T follicular helper cell (primary cell): ENCODE data around the gene CENPP.
"Not testable (repeated sequence)": the region's sequence is repeated elsewhere in the genome, so short reads cannot be mapped to it uniquely, and the experiment has no call there.

Experiments
- DNase-seq: peaks from one replicate; pipeline ENCODE4 v3.0.0-alpha.2; 2020; ENCODE audit warnings: low read depth

Gene CENPP

DNA sequence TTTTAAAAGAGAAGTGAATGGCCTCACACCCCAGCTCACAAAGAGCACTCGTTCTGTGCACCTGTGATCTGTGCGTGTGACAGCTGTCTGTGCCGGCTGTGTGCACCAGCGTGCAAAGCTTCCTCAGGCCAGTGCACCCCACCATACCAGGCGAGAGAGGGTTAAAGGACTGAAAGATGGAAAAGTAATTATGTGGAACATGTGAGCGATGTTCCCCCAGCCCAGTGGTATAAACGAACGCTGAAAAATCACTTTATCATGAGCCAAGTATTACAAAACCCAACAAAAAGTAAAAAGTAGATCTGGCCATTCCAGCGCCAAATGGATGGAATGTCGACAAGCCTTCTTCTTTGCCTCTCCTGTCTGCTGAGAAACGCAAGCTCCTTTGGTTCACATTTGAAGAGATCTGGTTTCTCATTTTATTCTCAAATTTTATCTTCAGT lies 290.5 kb downstream of the CENPP start:
- no peak for DNase-seq

DNA sequence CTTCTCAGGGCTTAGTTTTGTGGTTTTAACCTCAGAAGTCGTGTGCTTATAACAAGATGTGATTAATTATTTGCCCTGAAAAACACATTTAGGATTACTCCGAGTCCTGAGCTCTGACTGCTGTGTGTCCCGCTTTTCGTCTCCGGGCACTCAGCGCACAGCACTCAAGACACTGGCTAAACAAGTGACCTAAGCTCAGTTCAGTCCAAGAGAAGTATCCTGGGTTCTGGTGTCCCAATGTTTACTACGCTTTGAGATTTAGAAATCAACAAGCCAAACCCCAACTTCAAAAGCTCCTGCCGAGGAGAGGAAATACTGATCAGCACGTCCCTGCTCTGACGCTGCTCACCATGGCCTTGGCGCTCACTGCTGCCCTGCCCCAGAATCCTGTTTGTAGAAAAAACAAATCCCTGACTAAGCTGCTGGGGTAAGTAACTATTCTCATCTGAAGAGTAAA lies 290.9 kb downstream of the CENPP start:
- no peak for DNase-seq

DNA sequence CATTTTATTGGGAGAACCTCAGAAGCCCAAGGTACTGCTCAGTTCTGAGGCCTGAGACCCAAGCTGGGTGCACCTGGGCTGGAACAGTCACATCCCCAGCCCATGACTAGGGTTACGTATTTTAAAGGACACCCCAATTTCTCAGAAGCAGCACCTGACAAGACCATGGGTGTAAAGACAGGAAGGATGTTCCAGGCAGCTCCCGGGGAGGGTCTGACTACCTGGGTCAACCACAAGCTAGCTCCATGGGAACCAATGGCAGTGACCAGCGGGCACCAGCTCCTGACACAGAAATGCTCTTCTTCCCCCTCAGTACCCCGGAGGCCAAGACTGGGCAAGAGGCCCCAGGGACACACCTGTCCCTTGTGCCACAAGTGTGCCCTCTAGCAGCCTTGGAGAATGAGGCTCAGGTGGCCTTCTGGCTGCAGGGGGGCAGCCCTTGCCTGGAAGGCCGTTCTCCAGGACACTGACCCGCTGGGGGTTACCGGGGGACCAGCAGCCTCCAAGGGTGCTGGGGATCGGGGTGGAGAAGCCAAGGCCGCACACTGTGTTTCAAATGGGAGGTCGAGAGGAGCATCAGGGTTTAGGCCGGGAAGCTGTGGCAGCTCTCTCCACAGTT lies 291.6 kb downstream of the CENPP start:
- no peak for DNase-seq

DNA sequence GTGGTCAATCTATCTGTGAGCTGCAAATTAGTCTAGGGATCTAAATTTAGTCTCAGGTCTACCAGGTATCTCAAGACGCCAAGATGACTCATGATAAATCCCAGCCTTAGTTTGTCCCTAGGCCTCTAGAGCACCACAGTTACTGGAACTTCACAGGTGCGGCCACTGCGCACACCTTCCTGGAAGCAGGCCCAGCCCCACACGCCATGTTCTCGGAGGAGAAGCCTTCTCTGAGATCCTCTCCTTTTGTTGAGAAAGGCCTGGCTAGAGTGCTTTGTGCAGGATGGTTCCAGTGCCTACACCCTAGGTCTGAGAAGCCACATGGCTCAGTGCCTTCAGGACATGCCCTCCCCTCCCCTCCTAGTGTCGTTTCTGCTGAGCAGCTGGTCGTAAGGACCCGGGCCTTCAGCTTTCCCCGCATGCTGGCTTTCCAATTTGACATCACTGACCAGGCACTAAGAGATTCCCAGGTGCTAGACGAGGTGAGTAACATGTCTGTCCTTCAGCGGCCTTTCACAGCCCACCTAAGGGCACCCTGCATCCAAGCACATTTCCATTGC lies 292.3 kb downstream of the CENPP start:
- DNase-seq, result no peak

DNA sequence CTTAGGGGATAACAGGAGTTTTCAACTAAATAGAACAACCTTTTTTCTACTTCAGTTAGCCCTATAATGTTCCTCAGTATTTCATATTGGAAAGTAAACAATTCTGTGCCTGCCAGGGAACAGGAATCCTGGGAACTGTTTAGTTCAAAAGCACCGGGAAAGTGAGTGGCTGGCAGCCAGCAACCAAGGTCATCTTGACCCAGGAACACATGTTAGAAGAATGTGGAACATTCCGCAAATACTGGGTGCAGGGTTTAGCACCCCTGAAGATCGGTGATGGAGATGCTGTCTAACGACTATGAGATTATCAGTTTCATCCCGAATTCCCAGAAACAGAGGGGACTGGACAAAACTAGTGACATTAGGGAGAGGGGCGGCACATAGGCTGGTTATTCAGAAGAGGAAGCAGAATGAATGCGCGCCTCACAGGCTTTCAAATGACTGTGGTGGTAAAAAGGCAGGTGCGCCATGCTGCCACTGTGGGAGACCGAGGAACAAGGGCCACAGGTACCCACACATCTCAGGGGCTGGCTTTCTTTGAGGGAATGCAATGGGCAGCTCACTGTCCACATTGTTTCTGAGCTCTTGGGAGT lies 293.0 kb downstream of the CENPP start:
- no peak for DNase-seq

DNA sequence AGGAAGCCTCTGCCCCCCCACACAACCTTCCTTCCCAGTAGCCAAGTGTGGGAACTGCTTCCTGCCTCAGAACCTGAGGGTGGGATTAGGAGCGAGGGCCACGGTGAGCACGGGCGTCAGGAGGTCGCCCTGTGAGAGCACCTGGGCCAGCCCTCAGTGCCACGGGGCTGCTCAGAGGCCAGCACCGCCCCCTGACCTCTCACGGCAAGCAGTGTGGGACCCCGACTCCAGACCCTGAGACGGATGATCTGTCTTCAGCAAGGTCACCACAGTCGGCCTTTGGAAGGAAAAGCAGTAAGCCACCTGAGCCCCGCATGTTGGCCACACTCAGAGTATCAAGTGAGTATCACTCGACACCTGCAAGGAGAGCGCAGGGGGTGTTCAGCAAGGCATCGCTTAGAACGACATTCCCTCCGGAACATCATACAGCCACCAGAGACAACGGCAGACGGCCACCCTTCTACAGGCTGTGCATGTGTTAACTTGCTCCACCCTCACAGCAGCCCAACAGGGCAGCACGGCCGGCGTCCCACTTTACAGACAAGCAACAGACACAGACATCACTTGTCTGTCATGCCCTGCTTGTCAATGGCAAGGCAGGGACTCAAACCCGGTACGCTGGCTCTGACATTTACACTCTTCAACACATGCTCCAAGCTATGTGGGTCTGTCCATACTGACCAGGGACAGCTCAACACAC lies 294.0 kb downstream of the CENPP start:
- no peak for DNase-seq

DNA sequence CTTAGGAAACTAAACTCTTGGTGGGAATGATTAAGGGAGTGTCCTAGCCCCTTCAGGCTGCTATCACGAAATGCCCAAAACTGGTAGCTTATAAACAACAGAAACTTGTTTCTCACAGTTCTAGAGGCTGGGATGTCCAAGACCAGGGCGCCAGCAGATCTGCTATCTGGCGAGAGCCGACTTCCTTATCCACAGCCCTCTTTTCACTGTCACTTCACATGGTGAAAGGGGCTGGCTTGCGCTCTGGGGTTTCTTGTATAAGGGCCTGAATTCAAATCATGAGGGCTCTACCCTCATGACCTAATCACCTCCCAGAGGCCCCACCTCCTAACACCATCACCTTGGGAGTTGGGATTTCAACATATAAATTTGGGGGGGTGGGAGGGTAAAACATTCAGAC lies 295.1 kb downstream of the CENPP start:
- DNase-seq, result no peak

DNA sequence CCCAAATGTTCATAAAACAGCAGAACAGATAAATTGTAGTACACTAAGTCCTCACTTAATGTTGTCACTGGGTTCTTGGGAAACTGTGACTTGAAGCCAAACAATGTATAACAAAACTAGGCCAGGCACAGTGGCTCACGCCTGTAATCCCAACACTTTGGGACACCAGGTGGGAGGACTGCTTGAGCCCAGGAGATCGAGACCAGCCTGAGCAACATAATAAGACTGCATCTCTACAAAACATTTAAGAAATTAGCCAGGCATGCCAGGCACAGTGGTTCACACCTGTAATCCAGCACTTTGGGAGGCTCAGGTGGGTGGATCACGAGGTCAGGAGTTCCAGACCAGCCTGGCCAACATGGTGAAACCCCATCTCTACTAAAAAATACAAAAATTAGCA lies 298.2 kb downstream of the CENPP start:
- DNase-seq, result not testable (repeated sequence)

DNA sequence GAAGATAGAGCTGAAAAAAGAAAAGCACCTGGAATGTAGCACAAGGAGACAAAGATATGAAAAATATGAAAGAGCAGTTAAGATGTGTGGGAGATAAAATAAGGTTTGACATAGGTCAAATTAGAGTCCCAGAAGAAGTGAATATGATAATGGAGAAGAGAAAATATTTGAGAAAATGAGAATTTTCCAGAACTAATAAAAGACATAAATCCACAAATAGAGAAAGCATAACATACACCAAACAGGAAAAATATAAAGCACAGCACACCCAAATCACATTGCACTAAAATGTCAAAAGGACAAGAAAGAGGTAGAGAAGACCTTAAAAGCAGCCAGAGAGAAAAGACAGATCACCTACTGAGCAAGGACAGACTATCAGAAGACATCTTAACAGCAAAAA lies 300.7 kb downstream of the CENPP start:
- no peak for DNase-seq

DNA sequence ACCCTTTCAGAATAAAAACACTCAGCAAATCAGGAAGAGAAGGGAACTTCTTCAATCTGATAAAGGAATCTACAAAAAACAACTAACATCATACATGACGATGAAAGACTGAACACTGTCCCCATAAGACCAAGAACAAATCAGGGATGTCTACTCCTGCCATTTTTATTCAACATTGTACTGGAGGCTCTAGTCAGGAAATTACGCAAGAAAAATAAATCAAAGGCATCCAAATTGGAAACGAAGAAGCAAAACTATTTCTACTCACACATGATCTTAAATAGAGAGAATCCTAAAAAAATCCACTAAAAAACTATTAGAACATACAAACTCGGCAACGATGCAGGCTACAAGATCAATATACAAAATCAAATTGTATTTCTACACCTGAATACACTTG lies 301.9 kb downstream of the CENPP start:
- no peak for DNase-seq

DNA sequence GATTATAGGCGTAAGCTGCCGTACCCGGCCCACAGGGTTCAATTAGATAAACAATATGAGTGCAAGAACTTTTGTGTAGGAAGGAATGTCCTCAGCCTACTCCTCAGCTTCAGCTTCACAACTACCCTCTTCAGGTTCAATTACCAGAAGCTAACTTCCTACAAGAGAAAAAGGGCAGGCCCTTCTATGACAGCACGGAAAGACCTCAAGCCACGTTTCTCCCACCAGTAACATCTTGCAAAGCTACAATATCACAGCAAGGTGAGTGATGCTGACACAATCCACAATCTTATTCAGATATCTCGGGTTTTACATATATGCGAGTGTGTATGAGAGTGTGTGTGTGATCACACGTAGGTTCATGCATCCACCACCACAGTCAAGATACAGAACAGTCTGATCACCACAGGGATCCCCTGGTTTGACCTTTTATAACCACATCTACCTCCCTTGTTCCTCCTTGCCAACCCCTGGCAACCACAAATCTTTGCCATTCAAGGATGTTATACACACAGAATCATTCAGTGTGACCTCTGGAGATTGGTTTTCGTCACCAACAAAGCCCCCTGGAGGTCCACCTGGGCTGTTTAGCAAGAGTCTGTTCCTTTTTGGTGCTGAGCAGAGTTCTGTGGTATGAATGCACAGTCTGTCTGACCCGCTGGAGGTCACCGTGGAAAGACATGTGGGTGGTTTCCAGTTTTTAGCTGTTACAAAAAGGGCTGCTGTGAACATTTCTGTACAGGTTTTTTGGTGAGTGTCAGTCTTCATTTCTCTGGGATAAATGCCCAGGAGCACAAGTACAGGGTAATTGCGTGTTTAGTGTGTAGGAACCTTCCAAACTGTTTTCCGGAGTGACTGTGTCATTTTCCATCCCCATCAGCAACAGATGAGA lies 305.9 kb downstream of the CENPP start:
- no peak for DNase-seq

DNA sequence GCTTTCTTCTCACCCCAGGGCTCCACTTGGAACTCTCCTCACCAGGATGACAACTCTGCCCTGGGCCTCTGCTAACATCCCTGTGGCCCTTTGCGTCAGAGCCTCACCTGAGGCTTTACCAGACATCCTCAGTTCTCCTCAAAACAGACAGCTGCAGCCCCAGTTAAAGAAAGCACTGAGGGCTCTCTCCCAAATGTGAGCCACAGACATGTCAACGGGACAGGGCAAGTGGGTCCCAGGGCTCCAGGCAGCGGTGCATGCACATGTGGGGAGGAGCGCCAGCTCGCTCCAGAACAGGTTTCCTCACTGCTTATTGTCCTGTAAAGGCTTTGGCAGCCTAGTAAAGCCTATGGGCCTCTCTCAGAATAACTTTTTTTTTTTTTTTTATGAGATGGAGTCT lies 306.9 kb downstream of the CENPP start:
- no peak for DNase-seq

DNA sequence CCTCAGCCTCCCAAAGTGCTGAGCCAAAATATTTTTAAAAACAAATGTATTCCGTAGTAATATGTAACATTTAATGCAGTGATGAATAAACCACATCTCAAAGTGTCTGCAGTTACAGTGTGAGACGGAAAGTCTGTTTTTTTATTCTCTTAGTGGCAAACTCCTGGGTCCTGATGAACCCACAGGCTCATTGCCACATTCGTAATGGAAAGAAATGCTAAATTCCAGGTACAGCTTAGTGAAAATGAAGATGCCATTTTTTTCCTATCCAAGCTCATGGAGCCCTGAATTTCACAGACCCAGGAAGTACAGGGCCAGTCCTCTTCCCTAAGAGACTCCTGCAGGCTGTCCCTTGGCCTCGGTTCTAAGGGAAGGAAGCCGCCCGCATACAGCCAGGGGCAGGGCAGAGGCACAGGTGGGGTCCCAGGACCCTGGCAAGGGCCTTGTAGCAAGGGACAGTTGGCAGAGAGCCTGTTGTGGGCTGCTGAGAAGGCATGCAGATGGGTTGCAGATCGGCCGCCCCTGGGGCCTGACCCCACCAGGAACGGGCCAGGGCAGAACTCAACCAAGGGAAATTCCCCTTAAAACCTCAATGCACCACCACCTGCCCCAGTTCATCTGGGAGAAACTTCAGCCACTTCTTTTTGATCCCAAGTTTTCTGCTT lies 308.0 kb downstream of the CENPP start:
- DNase-seq, result no peak

DNA sequence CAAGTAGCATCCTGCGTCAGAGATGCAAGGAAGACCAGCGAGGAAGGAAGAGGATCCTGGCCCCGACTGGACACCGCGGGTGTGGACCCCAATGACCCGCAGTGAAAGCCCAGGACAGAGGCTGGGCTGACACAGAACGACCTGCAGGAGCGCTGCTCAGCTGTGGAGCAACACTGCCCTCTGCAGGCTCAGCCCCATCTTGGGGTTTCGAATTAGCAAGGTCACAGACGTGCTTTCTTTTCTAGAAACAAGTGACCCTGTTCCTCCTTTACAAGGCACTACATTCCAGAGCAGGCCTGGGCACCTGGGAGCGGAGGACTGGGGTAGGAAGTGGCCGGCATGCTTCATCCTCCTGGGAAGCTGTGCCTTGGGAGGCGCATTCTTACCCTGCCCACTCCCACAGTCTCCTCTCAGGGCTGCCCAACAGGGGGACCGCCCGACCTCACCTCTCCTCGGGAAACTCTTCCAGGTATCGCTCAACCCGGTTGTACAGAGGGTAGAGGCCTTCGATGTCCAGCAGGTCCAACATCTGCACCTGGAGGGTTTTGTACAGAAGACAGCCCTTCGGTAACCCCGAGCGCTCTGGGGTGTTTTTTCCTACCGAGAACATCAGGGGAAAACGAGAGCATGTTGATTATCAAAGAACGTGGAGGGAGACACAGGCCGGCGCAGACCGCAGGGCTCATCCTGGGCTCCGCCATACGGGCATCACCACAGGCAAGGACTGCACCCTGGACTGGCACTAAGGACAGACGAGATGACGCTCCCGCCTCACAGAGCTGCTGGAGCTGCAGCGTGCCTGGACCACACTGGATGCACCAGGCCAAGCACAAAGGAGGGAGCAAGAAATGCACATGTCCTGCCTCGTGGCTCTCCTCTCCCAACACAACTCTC lies 309.2 kb downstream of the CENPP start:
- peak; percentile 44 for DNase-seq

DNA sequence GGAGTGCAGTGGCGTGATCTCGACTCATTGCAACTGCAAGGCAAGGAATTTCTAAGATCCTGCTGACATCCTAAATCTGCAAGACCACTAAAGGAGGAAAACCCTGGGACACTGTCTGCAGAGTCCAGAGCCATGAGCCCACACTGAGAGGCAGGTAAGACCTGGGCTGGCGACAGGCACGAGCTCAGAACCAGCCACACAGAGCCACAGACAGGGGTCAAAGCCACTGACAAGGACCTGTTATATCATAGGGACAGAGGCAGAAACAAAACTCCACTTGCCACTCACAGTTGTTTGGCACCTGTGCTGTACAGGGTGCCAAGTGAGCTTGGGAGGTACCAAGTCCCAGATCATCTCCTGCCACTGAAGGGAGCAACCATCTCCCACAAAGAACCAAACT lies 310.0 kb downstream of the CENPP start:
- no peak for DNase-seq

DNA sequence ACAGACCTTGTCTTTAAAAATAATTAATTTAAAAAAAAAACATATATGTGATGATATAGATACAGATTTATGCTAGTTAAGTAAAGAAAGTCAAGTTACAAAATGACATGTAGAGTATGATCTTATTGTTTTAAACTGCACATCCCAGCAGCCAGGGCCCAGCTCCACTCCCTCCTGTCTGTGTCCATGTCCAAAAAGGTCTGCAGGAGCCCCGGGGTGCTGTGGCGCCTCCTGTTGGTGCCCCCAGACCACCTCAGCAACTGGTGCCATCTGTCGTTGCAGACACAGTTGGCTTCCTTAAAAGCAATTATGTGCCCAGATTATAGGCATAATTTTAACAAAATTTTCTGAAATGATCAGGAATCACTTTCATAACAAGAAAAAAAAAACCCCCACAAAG lies 310.9 kb downstream of the CENPP start:
- DNase-seq, result no peak

DNA sequence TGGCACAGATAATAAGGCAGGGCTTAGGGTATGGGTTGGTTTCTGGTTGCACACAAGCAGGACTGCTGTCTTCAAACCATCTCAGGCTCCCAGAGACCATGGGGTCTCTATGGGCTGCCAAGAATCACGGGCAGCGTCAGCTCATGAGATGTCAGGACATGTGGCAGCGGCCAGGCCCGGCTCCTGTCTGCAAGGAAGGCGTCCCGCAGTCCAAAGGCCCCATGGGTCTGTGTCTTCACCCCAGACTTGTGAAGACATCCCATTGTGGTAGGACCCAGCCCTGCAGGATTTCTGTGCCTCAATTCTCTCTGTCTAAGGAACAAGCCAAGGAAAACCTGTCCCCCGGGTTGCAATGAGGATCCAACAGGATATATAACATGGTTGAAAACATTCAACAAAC lies 311.6 kb downstream of the CENPP start:
- no peak for DNase-seq

DNA sequence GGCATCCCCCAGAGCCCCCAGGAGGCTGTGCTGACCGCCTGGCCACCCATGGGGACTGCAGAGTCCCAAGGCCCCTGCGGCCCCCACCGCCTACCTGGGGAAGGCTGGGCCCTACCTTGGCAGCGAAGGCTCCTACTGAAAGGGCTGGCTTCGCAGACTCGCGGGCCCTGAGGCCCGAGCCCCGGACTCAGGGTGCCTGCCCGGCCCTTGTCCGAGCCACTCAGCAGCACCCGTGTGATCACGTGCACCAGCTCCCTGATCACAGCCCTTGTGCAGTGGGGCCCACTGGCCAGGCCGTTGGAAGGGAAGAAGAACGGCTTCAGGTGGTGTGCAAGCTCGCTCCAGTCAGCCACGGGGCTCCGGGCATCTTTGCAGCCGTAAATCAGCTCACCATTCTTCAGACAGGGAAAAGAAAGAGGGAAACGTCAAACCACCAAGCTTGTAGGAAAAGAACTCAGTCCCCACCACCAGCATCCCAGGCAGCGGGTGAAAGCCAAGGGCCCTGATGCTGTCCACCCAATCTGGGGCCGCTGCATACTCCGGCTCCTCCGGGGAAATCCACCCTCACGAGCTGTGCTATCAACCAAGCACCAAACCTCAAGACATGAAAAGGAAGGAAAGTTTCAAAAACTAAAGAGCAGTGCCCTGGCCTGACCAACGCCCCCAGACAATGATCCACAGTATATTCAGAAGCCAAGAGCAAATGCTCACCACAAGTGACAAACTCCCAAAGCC lies 312.3 kb downstream of the CENPP start:
- no peak for DNase-seq

DNA sequence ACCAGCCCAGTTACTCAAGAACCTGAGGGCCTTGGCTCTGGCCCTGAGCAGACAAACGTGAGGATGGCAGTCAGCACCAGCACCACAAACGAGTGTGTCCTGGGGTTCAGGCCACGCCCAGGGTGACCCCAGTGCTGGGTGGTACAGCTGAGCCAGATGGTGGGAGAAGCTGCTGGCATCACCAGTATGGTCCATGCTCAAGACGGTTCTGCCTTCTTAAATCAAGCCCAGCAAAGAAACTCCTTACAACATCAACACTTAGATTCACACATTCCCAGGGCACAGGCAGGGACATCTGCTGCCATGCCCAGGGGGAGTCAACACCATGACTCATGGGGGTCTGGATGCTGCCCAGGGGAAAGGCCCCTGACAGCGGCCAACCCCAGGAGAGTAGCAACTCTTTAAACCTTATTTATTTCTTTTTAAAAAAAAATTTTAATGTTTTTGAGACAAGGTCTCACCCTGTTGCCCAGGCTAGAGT lies 312.9 kb downstream of the CENPP start:
- DNase-seq, result no peak

DNA sequence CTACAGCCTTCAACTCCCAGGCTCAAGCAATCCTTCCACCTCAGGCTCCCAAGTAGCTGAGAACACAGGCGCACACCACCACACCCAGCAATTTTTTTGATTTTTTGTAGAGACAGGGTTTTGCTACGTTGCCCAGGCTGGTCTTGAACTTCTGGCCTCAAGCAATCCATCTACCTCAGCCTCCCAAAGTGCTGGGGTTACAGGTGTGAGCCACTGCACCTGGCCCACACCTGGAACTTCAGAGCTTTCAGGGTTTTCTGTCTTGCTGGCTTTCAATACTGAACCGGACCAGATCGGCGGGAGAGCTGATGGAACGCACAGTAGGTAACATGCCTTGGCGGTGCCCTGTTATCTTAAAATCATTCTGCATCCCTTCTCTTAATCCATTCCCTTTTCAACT lies 313.4 kb downstream of the CENPP start:
- DNase-seq, result no peak
